K562 (cell line): ENCODE results near the gene CEP350. TPM values are rescaled to one million over a fixed set of nuclear protein-coding genes. Genes with fewer than 3 reads are reported as not detected.

ENCODE experiments used
- ATAC-seq: fragments of 200-7000 bp; cut with Tn5 transposase; 3 replicates; pipeline ENCODE4 v1.9.1; 2020; ENCODE audit warnings: moderate library complexity
- BruUV-seq: library from RNA; stranded (reverse); fragments of 400-500 nt; replicated peaks from 2 replicates; lab custom pipeline; 2021; lab: Mats Ljungman, UMichigan
- CTCF ChIA-PET: fragments of 300-600 bp; formaldehyde crosslinking; extraction: SDS; loops from one replicate; lab custom pipeline; 2021; ENCODE audit warnings: low intra/inter-chr PET ratio; lab: Yijun Ruan, JAX
- POLR2A ChIA-PET: fragments of 300-600, 350-650 bp; sonication (Branson Sonifier 250); formaldehyde crosslinking; extraction: SDS; loops from one replicate; lab custom pipeline; 2021; ENCODE audit warnings: antibody characterized with exemption, inconsistent platforms; lab: Yijun Ruan, JAX
- DNase-seq, 4 experiments: peaks; one replicate each; pipeline versions ENCODE4 v3.0.0 to v3.0.0-alpha.2; 2011 to 2018; ENCODE audit warnings: low spot score in 3 of 4, mixed read lengths in 3 of 4; ENCODE audit errors: extremely low read depth in 1 of 4
- FAIRE-seq: peaks from 2 replicates; lab custom pipeline; 2011; peaks lifted over from hg19 to GRCh38; lab: Jason Lieb, UNC
- H2AFZ ChIP-seq: 2 replicates; pipeline ENCODE4 v1.6.0; 2011; ENCODE audit warnings: low read depth, low read length, control low read depth, inconsistent platforms
- H3K27ac ChIP-seq: fragments of 200-600 bp; 3 replicates; pipeline ENCODE4 v1.8.0; 2011; ENCODE audit warnings: low read depth, mild to moderate bottlenecking, control low read depth, inconsistent platforms, low read length, moderate library complexity, mixed read lengths; ENCODE audit errors: extremely low read depth
- H3K27me3 ChIP-seq, 2 experiments: fragments of 300-600 bp in 1 of 2; 2 replicates in 1 of 2; 3 replicates in 1 of 2; pipeline versions ENCODE4 v1.6.0 to v1.8.0; 2011; ENCODE audit warnings: inconsistent platforms in 2 of 2, low read length in 2 of 2, mild to moderate bottlenecking in 1 of 2, mixed read lengths in 1 of 2, moderate library complexity in 1 of 2; ENCODE audit not compliant: control insufficient read depth in 2 of 2, insufficient read depth in 2 of 2
- H3K36me3 ChIP-seq: fragments of 300-600 bp; 3 replicates; pipeline ENCODE4 v1.8.0; 2011; ENCODE audit warnings: mild to moderate bottlenecking, low read length, inconsistent platforms; ENCODE audit not compliant: control insufficient read depth, insufficient read depth
- H3K4me1 ChIP-seq, 2 experiments: fragments of 200-600 bp in 1 of 2; replicated peaks in 1 of 2; 2 replicates in 1 of 2; 3 replicates in 1 of 2; pipeline versions ENCODE4 v1.5.1 to v1.8.0; 2011; ENCODE audit warnings: inconsistent platforms in 2 of 2, low read length in 2 of 2, mild to moderate bottlenecking in 1 of 2, mixed read lengths in 1 of 2, moderate library complexity in 1 of 2; ENCODE audit not compliant: control insufficient read depth in 2 of 2, insufficient read depth in 2 of 2
- H3K4me2 ChIP-seq: 2 replicates; pipeline ENCODE4 v1.6.1; 2011; ENCODE audit warnings: low read length, control low read depth, inconsistent platforms, mixed read lengths; ENCODE audit not compliant: insufficient read depth
- H3K4me3 ChIP-seq: fragments of 200-600 bp; sonication (generic), shearing (Covaris generic); 2 replicates; pipeline ENCODE4 v1.5.1; 2016; ENCODE audit warnings: control low read depth, inconsistent platforms
- H3K79me2 ChIP-seq: fragments of 200-600 bp; 3 replicates; pipeline ENCODE4 v1.8.0; 2011; ENCODE audit warnings: low read length, inconsistent platforms; ENCODE audit not compliant: control insufficient read depth, insufficient read depth
- H3K9ac ChIP-seq, 2 experiments: 2 replicates each; pipeline versions ENCODE4 v1.6.0 to v1.6.1; 2011; ENCODE audit warnings: low read depth in 2 of 2, low read length in 2 of 2, control low read depth in 1 of 2, inconsistent platforms in 1 of 2, mild to moderate bottlenecking in 1 of 2, mixed read lengths in 1 of 2; ENCODE audit not compliant: insufficient read depth in 1 of 2
- H3K9me1 ChIP-seq: one replicate; pipeline ENCODE4 v1.6.0; 2011; ENCODE audit warnings: inconsistent platforms, mild to moderate bottlenecking, low read length, moderate library complexity; ENCODE audit not compliant: control insufficient read depth, insufficient read depth
- H3K9me3 ChIP-seq: replicated peaks from 2 replicates; pipeline ENCODE4 v1.5.1; 2011; ENCODE audit warnings: low read depth, low read length, inconsistent platforms; ENCODE audit not compliant: control insufficient read depth, insufficient read depth
- H4K20me1 ChIP-seq: replicated peaks from 2 replicates; pipeline ENCODE4 v1.6.1; 2011; ENCODE audit warnings: low read length, inconsistent platforms, mixed read lengths; ENCODE audit not compliant: control insufficient read depth, insufficient read depth
- ATF3 ChIP-seq, 2 experiments: fragments of 450-650 bp in 1 of 2; sonication (generic) in 1 of 2; formaldehyde crosslinking in 1 of 2; IDR thresholded peaks in 1 of 2; conservative IDR thresholded peaks in 1 of 2; 2 replicates each; pipeline versions ENCODE4 v1.6.1 to v1.8.1; 2016 to 2023; ENCODE audit warnings: mild to moderate bottlenecking in 2 of 2, moderate library complexity in 2 of 2, inconsistent platforms in 1 of 2, missing genetic modification reagents in 1 of 2
- C11orf30 ChIP-seq: fragments of 450-650 bp; IDR thresholded peaks from 2 replicates; pipeline ENCODE4 v1.6.1; 2016; ENCODE audit warnings: low read depth, mild to moderate bottlenecking
- CEBPG ChIP-seq, 3 experiments: fragments of 200-800 bp in 1 of 3; sonication (Bioruptor generic) in 1 of 3; sonication (generic) in 1 of 3; formaldehyde crosslinking in 1 of 3; IDR thresholded peaks in 2 of 3; conservative IDR thresholded peaks in 1 of 3; 2 replicates each; pipeline versions ENCODE4 v1.6.1 to v1.8.0; 2016 to 2022; ENCODE audit warnings: missing compliant biosample characterization in 2 of 3, missing genetic modification characterization in 2 of 3, mild to moderate bottlenecking in 1 of 3, missing genetic modification reagents in 1 of 3
- FOSL1 ChIP-seq: fragments of 200-800 bp; sonication (Bioruptor generic); conservative IDR thresholded peaks from 2 replicates; pipeline ENCODE4 v1.6.1; 2016; ENCODE audit warnings: missing genetic modification characterization, missing compliant biosample characterization
- HMBOX1 ChIP-seq: sonication (generic); IDR thresholded peaks from 2 replicates; pipeline ENCODE4 v1.6.1; 2016
- JUND ChIP-seq, 2 experiments: IDR thresholded peaks; 2 replicates in 1 of 2; 3 replicates in 1 of 2; pipeline ENCODE4 v1.6.1; 2011; ENCODE audit warnings: borderline replicate concordance in 2 of 2, low read depth in 2 of 2, low read length in 2 of 2, improper control_type of control experiment in 1 of 2, missing biosample characterization in 1 of 2, missing genetic modification characterization in 1 of 2, missing genetic modification reagents in 1 of 2
- L3MBTL2 ChIP-seq: fragments of 450-650 bp; IDR thresholded peaks from 2 replicates; pipeline ENCODE4 v1.6.1; 2016; ENCODE audit warnings: mild to moderate bottlenecking, moderate library complexity
- ZNF311 ChIP-seq: fragments of 250-450 bp; sonication (Bioruptor Pico); IDR thresholded peaks from 2 replicates; pipeline ENCODE4 v1.4.0; 2020; ENCODE audit warnings: mild to moderate bottlenecking, moderate library complexity
- WGBS: fragments of 100-300 bp; shearing (Covaris generic); methylation state at CpG from one replicate; pipeline ENCODE4 v1.1.6; 2016; ENCODE audit warnings: low coverage, mixed read lengths; ENCODE audit not compliant: insufficient coverage; ENCODE audit errors: missing lambda C conversion rate; 5-methylcytosine and 5-hydroxymethylcytosine counted together
- in situ Hi-C: fragments of 300-500 bp; cut with MboI; formaldehyde crosslinking; loops from 4 replicates; pipeline ENCODE4 v1.15.0; 2018; ENCODE audit warnings: inconsistent platforms, mixed read lengths
- intact Hi-C: fragments of 100-400 bp; cut with micrococcal nuclease; formaldehyde crosslinking; loops from 2 replicates; pipeline ENCODE4 v1.14.2; 2022
- polyA plus RNA-seq, 8 experiments: library from polyadenylated mRNA; depleted of rRNA in 4 of 8; stranded (reverse) in 5 of 8; unstranded in 3 of 8; fragments of >200 nt; fragmentation: Nextera tagmentation in 2 of 8; fragmentation: Illumina TruSeq in 1 of 8; extraction: Ambion mirVana in 2 of 8; extraction: Trizol in 1 of 8; gene quantifications; 2 replicates each; pipeline versions ENCODE4 v1.2.1 to v1.2.3, GENCODE V29; 2011 to 2014; ENCODE audit warnings: inconsistent platforms in 1 of 8, missing spikeins in 1 of 8
- total RNA-seq, 7 experiments: library from RNA; depleted of rRNA in 6 of 7; stranded (reverse); fragments of >200 nt in 6 of 7; fragmentation: Illumina TruSeq in 2 of 7; extraction: Trizol in 2 of 7; gene quantifications; 2 replicates each; pipeline versions ENCODE4 v1.2.1 to v1.2.3, GENCODE V29; 2011 to 2021; ENCODE audit warnings: low replicate concordance in 1 of 7

Gene CEP350
- total and polyA plus RNA-seq, 9 of the 15 experiments (the other 6 are each of a cell fraction or from before 2014, with no cell fraction given): 8.3 to 64.3 (median 28.0) TPM

- H3K27me3 ChIP-seq: no peaks in the 10 kb centered on the region
- H3K9ac ChIP-seq: no peak overlapping the region
- in situ Hi-C loops: no loop called here
- no peaks in the 10 kb centered on the region for H3K9me1 ChIP-seq
- intact Hi-C loops: no loop called here
- no peaks in the 10 kb centered on the region for H4K20me1 ChIP-seq
- FAIRE-seq (no peak), ATAC-seq (0 out of 3 replicates have a peak, but pooled peaks have one; percentile 16), DNase-seq (no peak)
- no peaks in the 10 kb centered on the region for H3K79me2 ChIP-seq
- WGBS: 31% methylated on average over 4 of the region's 4 CpGs
- H3K36me3 ChIP-seq: no peaks in the 10 kb centered on the region
- no peak overlapping the region for H3K4me2 ChIP-seq
- CTCF ChIA-PET: no interaction called here
- no peak overlapping the region for H3K27ac ChIP-seq
- BruUV-seq: no TSS peak
- H2AFZ ChIP-seq: no peak overlapping the region
- no peaks in the 10 kb centered on the region for H3K9me3 ChIP-seq
- POLR2A ChIA-PET: interaction anchor here (0.7 to 3.5 kb wide), 6 partner anchors 9 to 196 kb away, joined by 3 to 19 read pairs (median 3); no protein-coding TSS in a partner anchor
- TF ChIP-seq ZNF311 (CRISPR knock-in tag) (no peak), JUND (IDR thresholded peaks at IDR 0.05; ENCODE audit: borderline replicate concordance, low read depth, low read length) (peak; percentile 72; the same call in 1 of the 2 replicates), JUND (tag; IDR thresholded peaks at IDR 0.05; ENCODE audit: borderline replicate concordance, low read depth, low read length) (peak; percentile 76), C11orf30 (peak; percentile 10; the same call in 1 of the 2 replicates), FOSL1 (tag) (0 out of 2 replicates have a peak, but pooled peaks have one; percentile 13), CEBPG (CRISPR knock-in tag; IDR thresholded peaks at IDR 0.05) (no peak), CEBPG (tag; conservative IDR thresholded peaks at IDR 0.05 in 1 of 2, IDR thresholded peaks at IDR 0.05 in 1 of 2) (0 out of 4 replicates have a peak, but pooled peaks of 1 of the 2 experiments have one; percentile 33), HMBOX1 (peak; percentile 47; the same call in 1 of the 2 replicates), L3MBTL2 (no peak), ATF3 (IDR thresholded peaks at IDR 0.05) (peak; percentile 88), ATF3 (CRISPR knock-in tag; conservative IDR thresholded peaks at IDR 0.05) (no peak)
- no peak overlapping the region for H3K4me3 ChIP-seq
- H3K4me1 ChIP-seq: peaks cover 0 to 6% of the 10 kb centered on the region in 2 experiments; a peak in 1 of 5 replicates
These were observed 28.4 kb upstream of the CEP350 start for GRCh38 chr1:179925922-179926849.
